Cerebellar cortex (tissue), 1 donor: ENCODE results near the gene KCNQ1.

Experiments used
- DNase-seq: peaks from one replicate; pipeline ENCODE4 v3.0.0-alpha.2; 2015; ENCODE audit warnings: low spot score

Gene KCNQ1

DNA sequence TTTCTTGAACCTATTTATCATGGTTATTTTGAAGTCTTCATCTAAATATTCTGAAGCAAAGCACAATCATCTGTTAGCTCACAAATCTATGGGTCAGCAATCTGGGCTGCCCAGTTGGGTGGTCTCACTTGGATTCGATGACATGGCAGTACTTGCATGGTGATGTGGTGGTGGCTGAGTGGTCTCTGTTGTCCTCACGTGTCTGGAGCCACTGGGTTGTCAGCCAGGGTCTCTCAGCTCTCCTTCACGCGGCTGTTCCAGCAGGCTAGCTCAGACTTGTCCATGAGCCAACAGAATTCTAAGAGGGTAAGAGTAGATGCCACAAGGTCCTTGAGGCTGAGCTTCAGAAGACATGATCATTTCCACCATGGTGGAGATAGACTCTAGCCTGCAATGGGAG, 321.4 kb downstream of the KCNQ1 start:
- no peak for DNase-seq

DNA sequence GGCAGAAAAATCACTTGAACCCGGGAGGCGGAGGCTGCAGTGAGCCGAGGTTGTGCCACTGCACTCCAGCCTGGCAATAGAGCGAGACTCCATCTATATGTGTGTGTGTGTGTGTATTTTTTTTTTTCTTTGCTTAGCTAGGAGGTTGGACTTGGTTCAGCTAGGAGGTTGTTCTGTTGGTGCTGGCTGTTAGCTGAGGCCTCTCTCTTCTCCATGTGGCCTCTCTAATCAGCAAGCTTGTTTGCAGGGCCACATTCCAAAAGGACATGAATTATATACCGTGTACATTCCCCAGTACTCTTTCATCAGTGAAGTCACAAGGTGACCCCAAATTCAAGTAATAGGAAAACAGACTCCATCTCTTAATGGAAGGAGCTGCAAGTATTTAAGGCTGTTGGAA, 322.3 kb downstream of the KCNQ1 start:
- no peak for DNase-seq

DNA sequence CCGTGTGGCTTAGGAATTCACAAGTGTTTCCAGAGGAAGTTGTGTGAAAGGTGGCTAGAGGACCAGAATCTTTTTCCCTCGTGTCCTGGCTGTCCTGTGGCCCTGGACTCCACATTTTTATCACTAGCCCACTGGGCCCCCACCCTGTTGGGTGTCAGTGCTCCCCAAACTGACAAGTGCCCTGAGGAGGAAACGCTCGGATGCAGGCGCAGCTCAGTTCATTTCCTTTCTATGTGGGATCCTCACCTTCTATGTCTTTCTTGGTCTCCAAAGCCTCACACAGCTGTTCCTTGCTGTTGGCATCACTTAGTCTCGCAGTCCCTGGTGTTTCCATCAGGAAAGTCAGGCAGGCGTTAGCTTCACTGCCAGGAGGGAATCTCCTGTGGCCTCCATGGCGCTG, 323.0 kb downstream of the KCNQ1 start:
- DNase-seq = no peak

DNA sequence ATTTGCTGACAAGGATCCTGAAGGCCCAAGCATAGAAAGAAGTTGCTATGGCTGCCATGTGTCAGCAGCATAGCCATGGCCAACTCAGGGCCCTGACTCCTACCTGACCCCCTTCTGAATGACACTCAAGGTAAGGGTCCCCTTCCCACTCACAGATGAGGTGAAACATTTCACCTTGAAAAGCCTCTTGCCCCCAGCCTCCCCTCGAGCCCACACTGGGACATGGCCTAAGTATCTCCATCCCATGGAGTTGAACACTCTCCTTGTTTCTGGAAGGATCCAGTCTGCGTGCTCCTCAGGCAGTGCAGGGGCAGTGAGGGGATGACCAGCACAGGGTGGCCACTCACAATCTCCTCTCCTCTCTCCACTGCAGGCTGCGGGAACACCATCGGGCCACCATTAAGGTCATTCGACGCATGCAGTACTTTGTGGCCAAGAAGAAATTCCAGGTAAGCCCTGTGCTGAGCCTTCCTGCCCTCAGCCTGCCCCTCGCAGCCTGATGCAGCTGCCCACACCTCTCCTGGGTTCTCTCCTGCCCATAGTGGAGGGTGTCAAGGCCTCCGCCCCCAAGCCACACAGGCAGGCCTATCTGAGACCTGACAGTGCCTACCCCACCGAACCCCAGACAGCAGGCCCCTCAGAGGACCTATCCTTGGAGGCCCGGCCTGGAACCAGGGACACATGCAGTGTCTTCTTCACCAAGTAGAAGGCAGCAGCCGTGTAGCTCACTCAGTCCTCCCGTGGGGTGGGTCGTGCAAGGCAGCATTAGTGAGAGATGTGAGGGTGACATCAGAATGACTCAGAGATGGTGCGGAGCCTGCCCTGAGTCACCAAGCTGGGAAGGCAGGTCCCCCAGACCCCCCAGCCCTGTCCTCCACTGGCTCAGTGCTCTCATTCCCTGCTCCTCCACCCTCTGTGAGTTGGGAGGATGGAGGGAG, 323.9 kb downstream of the KCNQ1 start:
- DNase-seq = no peak

DNA sequence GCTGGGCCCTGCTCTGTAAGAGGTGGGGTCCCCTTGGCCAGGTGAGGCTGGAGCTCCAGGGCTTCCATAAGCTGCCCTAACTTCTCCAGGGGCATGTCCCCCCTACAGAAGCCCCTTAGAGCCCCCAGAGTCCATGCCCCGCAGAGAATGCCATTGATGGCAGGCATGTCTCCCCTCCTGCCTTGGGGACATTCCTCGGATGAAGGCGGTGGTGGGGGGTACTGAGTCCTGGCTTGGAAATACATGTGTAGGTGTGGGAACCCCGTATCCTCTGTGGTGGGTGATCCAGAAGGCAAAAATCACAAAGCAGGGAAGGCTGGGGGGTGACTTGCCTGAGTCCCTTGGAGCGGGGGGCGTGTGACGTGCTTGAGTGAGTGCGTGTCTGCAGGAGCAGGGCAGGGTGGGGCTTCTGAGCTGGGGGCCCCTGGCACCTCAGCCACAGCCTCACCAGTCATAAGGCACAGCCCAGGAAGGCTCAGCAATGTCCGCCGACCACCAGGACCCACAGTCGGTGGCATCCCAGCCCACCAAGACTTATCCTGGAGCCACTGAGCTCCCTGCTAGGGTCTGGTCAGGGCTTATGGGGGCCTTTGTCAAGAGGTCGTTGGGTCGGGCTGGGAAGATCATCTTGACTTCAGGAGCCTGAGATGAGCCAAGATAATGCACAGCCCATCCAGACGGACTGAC, 324.7 kb downstream of the KCNQ1 start:
- no peak for DNase-seq

DNA sequence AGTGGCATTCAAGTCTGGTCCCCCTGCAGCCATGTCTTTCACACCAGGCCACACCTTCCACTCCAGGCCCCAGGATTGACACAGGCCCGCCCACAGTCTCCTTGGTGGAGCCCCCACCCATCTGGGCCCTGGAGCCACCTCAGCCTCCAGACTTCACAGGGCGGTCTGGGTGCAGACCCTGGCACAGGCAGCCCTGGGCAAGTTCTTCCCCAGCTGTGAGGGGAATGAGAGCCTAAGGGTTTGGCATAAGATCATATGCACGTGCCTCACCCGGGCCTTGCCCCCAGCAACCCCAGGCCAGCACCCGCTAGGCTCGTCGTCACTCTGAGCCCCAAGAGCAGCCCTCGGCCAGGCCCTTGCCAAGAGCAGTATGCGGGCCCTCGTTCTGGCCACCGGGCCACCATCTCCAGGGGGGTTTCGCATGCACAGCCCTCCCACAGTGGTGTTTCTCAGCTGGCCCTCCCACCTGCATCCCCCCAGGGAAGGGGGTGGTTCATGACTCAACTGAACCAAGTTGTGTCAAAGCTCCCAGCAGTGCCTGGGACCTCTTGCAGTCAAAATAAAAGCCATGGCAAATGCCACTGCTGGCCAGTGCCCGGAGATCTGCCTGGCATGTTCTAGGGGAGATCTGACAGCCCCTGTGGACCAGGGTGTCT, 325.4 kb downstream of the KCNQ1 start:
- no peak for DNase-seq

DNA sequence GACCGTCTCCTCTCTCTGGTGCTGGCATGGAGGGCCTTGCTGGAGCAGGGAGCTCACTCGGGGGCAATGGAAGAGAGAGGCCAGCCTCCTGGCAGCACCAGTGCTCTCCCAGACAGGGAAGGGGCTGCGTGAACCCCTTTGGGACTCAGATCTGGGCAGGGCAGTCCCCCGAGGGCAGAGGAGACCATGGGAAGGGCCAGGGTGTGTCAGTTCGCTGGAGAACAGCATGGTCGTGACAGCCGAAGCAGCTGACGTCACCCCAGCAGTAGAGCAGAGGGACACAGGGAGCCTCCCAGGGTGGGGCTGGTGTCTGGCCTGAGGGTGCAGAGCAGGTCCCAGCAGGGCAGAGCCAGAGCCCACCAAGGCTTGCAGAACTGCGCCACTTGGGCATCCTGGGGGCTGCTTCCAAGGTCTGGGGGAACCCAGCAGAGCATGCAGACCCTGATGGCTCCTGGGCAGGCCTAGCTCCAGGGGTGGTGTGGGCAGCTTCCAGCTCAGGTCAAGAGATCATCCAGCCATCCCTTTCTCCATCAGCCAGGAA, 326.0 kb downstream of the KCNQ1 start:
- no peak for DNase-seq

DNA sequence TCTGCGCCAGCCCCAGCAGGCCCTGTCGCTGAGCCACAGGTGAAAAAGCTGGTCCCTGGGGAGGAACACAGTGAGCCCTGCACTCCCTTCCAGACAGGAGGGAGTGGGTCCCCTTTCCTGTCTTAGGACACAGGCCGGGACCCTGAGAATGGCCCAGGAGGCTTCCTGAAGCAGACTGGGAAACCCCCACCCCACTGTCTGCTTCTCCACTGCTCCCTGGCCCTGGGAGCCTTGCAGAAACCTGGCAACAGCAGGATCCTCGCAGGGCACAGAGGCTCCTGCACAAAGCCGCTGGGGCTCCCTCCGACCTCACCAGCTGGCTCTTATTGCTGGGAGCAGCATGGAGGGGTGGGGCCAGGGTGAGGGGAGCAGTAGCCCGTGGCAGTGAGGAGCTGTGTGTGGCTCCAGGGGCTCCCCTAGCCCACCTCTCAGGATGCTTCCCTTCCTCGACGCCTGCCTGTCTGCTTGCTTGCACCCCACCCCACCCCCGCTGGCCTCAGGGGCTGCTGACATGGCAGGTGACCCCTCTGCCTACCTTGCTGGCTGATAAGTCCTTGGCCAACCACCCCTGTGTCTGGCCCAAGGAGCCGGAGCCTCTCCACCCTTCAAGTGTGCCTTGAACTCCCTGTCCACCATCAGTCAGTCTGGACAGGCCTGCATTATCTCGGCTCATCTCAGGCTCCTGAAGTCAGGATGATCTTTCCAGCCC, 327.1 kb downstream of the KCNQ1 start:
- DNase-seq = no peak

DNA sequence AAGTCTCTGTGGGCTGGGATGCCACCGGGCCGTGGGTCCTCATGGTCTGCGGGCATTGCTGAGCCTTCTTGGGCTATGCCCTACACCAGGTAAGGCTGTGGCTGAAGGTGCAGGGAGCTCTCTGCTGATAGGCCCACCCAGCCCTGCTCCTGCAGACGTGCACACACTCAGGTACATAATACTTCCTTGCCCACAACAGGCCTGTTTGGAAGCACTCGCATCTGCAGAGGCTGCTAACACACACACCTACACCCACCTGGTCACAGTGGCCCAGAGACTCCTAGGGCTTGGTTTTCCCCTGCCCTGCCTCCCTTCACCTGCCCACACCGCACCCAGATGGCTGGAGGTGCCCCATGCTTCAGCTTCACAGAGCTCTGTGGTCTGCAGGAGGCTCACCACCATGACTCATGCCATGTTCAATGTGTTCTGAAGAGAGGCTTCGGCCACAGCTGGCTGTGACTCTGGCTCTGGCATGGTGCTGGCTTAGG, 327.8 kb downstream of the KCNQ1 start:
- DNase-seq = no peak

DNA sequence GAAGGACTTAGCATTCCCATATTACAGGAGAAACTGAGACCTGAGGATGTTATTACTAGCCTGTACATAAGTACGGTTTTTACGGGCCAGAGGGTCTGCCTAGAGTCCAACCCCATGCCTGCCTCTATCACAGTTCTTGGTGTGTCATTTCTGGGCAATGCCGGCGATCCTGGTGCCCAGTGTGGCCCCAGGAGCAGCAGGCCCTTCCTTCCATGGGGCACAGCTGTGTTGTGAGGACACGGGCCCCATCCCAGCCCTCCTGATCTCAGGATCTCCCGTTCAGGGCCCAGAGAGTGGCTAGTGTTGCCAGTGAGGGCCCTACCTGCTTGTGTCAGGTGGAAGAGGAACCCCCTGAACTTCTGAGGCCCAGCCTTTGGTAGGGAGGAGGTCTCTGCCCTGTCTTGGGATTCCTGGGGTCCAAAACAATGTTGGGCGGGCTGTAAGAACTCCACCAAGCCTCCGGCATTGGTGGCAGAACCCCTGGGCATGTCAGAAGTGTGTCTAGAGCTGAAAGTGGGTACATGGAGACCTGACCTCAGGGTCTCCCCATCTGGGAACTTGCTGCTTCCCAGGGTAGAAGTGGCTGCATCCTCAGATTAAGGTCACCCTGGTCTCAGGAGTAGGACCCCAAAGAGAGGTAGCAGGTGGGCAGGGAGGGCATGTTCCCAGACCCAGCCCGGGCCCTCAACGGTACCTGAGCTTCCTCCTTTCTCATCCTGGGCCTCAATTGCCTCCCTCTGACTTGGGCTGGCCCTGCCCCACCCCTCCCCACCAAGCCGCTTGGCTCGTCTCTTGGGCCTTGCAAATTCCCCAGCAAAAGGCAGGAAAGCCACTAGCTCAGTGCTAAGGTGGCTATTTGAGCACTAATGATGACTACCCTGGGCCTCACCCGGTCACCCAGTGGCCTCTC, 329.6 kb downstream of the KCNQ1 start:
- DNase-seq = no peak

DNA sequence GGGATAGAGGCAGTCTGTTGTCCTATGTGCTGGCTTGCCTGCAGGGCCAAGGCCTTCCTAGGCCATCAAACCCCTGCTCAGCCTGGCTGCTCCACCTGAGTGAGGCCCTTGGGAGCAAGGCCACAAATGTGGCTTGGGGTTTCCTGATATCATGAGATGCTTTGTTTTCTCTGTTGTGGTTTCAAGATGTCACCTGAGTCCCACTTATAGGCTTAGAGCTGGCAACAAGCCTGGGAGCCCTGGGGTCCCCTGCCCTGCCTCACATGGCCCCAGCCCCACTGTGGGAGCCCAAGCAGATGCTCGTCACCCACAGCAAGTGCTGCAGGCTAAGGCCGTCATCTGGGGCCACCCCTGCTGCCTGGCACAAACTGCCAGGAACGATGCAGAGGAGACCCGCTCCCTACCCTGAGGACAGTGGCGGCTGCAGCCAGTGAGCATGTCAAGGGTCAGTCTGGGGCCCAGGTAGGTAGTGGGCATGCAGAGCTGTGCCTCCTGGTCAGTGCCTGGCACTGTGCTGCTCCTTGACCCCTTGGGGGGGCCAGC, 330.3 kb downstream of the KCNQ1 start:
- no peak for DNase-seq

DNA sequence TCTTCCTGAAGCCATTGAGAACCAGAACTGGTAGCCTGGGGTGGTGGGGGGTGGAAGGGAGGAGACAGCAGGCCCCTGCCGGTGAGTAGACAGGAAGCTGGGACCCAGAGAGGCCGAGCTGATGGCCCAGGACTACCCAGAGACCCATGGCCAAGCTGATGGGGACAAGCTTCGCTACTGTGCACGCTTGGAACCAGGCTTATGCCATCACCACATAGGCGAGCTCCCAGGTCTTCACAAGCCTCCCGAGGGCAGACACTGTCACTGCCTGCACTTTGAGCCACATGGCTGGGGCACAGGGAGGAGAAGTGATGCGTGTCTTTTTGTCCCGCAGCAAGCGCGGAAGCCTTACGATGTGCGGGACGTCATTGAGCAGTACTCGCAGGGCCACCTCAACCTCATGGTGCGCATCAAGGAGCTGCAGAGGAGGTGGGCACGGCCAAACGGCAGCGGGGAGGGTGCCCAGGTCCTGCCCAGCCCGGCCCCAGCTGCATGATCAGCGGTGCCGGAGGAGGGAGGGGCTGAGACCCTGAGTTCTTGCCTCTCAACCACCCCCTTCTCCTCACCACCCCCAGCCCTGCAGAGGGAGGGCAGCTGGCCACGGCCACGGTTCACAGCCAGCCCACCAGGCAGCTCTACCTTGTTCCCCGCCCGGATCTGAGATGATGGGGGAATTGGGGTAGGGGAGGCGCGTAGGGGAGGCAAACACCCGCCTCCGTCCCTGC, 331.0 kb downstream of the KCNQ1 start:
- no peak for DNase-seq

DNA sequence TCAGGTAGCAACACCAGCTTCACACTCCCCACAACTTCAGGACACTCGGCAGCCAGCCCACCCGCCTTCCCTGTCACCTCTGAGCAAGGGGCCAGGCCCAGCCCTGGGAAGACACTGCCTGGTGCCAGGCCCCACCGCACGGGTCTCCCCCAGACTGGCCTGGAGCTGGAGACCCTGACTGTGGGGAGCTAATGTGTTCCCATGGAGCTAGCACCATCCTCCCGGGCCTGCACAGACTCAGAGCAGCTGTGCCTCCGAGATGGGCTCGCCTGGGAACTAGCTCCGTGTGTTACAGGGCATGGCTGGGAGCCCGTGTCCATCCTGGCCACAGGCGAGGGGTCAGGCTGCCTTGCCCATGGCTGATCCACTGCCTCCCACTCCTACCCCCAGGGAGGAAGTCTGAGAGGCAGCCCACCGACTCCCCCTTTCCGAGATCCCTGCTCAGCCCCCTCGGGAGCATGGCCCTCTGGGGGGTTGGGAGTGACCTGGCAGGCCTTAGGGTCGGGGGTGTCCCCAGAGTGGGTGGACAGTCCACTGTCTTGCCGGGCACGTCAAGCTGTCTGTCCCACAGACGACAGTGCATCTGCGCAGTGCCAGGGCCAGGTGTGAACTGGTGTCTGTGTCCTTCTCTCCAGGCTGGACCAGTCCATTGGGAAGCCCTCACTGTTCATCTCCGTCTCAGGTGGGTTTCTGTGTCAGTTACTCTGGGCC, 331.7 kb downstream of the KCNQ1 start:
- DNase-seq = no peak

DNA sequence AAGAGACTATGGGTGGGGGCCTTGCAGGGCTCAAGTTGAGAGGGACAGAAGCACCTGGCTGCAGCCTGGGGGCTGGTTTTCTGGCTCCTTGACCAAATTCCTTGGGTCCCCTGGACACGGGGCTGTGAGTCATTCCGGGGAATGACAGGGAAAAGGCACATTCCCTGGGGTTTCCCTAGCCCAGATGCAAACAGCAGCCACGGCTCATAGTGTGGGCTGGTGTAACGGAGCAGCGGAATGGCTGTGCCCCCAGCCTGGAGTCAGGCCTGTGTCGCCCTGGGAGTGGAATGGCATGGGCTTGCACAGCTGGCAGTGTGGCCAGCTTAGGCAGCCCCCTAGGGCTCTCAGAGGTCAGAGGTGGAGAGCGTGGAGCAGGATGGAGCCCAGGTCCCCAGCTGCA, 332.6 kb downstream of the KCNQ1 start:
- DNase-seq = no peak

DNA sequence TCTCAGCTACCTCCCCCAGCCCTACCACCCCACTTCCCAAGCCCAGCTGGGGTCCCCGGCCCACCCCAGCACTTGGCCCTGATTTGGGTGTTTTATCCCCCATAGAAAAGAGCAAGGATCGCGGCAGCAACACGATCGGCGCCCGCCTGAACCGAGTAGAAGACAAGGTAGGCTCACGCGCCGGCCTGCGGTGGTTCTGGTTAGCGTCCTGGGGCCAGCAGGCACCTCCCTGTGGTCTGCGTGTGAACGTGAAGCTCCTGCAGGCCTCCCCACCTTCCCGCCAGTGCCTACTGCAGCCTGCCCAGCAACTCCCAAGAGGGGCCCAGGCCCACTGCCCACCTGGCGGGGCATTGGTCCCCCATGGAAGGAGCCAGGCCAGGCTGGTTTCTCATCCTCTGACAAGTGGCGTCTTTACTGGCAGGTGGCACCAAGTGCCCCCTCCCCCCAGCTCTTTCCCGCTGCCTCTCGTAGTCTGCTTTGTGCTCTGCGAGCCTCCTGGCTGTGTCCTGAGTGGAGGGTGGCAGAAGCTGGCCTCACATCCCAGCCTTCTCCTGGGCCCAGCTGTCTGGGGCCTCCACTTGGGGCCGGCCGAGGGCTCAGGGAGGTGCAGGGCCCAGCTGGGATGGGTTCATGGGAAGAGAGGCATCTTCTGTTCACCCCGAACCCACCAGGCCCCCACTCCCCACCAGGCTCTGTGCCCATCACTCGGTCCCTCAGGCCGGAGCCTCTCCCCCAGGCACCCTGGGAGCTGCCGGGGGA, 333.2 kb downstream of the KCNQ1 start:
- peak; percentile 1 for DNase-seq

DNA sequence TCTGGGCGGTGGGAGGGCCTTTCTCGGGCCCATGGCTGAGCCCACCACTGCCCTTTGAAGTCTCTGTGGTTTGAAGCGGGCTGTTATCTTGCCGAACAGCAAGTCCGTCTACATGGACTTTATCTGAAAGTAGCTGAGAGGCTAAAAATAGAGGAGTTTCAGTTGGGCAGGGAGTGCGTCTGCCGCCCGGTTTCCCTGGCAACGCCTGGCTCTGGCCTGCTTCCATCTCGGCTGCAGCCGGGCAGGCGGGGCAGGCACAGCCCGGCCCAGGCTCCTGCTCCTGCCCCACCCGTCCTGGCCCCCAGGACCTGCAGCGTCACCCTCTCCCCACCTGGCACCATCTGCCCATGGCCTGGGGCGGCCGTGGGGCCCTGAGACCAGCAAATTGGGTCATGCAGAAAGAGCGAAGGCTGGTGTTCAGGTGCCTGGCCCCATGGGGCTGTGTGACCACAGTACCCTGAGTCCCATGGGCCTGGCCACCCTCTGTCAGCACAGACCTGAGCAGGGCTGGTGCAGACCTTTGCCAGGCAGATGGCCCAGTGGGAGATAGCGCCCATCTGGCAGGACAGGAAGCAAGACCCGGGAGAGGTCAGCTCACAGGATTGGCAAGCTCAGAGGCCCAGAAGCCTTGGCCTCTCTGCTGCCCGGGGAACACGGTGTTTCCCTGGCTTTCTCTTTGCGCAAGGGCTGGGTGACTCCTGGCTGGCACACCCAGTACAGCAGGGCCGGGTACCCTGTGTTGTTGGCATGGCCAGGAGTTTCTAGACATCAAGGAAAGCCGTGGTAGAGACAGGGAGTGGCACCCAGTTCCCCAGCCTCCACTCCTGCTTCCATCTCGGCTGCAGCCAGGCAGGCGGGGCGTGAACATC, 334.1 kb downstream of the KCNQ1 start:
- DNase-seq = peak; percentile 91

DNA sequence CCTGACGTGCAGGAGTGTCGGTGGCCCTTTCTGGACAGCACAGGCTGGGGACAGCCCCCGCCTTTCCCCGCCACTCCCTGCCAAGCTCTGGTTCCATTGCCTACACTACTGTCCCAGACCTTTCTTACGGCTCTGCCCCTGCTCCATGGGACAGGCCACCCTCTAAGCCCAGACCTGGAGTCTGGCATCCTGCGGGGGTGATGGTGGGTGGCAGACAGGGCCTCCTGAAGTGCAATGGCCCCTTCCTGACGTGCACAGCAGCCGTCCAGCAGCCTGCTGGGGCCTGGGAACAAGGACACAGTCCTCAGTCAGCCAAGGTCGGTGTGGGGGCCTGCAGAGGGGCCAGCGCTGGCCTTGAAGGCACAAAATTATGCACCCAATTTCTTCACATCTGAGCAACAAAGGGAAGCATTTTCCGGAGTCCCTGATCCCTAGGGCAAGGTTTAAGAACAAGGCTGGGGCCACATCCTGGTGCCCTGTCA, 334.7 kb downstream of the KCNQ1 start:
- DNase-seq = no peak
